SK-N-SH (cell line): ENCODE data around the gene ZBTB43. TPM values are rescaled to one million over a fixed set of nuclear protein-coding genes. Genes with fewer than 3 reads are reported as not detected.

Source experiments
- CTCF ChIA-PET: fragments of 300-600, 350-600 bp; formaldehyde crosslinking; extraction: SDS; loops from one replicate; lab custom pipeline; 2021; lab: Yijun Ruan, JAX
- POLR2A ChIA-PET: fragments of 350-600 bp; sonication (Branson Sonifier 250); formaldehyde crosslinking; extraction: SDS; loops from one replicate; lab custom pipeline; 2020; ENCODE audit warnings: antibody characterized with exemption, inconsistent platforms; lab: Yijun Ruan, JAX
- DNase-seq: peaks from one replicate; pipeline ENCODE4 v3.0.0; 2012
- H2AFZ ChIP-seq: fragments of 200-600 bp; sonication (generic); 2 replicates; pipeline ENCODE4 v1.8.1; 2016; ENCODE audit warnings: antibody characterized with exemption, mild to moderate bottlenecking, low read depth
- H3F3A ChIP-seq: fragments of 200-600 bp; sonication (generic); replicated peaks from 2 replicates; pipeline ENCODE3; 2016; ENCODE audit warnings: antibody characterized with exemption, mild to moderate bottlenecking; ENCODE audit not compliant: insufficient read depth
- H3K27ac ChIP-seq, 2 experiments: fragments of 200-500 bp in 1 of 2; fragments of 200-600 bp in 1 of 2; sonication (Bioruptor generic) in 1 of 2; sonication (generic), shearing (Covaris generic) in 1 of 2; 2 replicates each; pipeline versions ENCODE4 v1.5.1 to v1.6.1; 2014 to 2016; ENCODE audit warnings: low read depth in 2 of 2, inconsistent platforms in 1 of 2, low read length in 1 of 2, mild to moderate bottlenecking in 1 of 2, mixed read lengths in 1 of 2
- H3K27me3 ChIP-seq: fragments of 200-600 bp; sonication (generic), shearing (Covaris generic); 2 replicates; pipeline ENCODE4 v1.6.1; 2016; ENCODE audit warnings: mixed run types; ENCODE audit not compliant: insufficient read depth
- H3K36me3 ChIP-seq, 2 experiments: fragments of 200-500 bp in 1 of 2; fragments of 200-600 bp in 1 of 2; sonication (Bioruptor generic) in 1 of 2; sonication (generic) in 1 of 2; replicated peaks in 1 of 2; 2 replicates each; pipeline versions ENCODE3 to v1.5.1; 2014 to 2016; ENCODE audit warnings: low read length in 1 of 2, mild to moderate bottlenecking in 1 of 2; ENCODE audit not compliant: insufficient read depth in 2 of 2, control insufficient read depth in 1 of 2
- H3K4me1 ChIP-seq, 2 experiments: fragments of 200-500 bp in 1 of 2; fragments of 200-600 bp in 1 of 2; sonication (Bioruptor generic) in 1 of 2; sonication (generic), shearing (Covaris generic) in 1 of 2; 2 replicates each; pipeline versions ENCODE4 v1.5.1 to v1.6.1; 2014 to 2016; ENCODE audit warnings: low read depth in 1 of 2, low read length in 1 of 2, mixed run types in 1 of 2; ENCODE audit not compliant: insufficient read depth in 2 of 2, control insufficient read depth in 1 of 2
- H3K4me2 ChIP-seq: fragments of 200-600 bp; sonication (generic), shearing (Covaris generic); 2 replicates; pipeline ENCODE4 v1.6.1; 2017; ENCODE audit warnings: mixed run types
- H3K4me3 ChIP-seq, 2 experiments: fragments of 200-500 bp in 1 of 2; fragments of 200-600 bp in 1 of 2; sonication (Bioruptor generic) in 1 of 2; sonication (generic), shearing (Covaris generic) in 1 of 2; 2 replicates each; pipeline versions ENCODE4 v1.5.1 to v1.8.1; 2014 to 2016; ENCODE audit warnings: low read depth in 2 of 2, inconsistent platforms in 1 of 2, low read length in 1 of 2, mild to moderate bottlenecking in 1 of 2, mixed read lengths in 1 of 2, moderate library complexity in 1 of 2
- H3K79me2 ChIP-seq: fragments of 200-600 bp; sonication (generic); 2 replicates; pipeline ENCODE4 v1.8.1; 2017; ENCODE audit warnings: mild to moderate bottlenecking; ENCODE audit not compliant: insufficient read depth
- H3K9ac ChIP-seq: fragments of 200-600 bp; sonication (generic); 2 replicates; pipeline ENCODE4 v1.6.1; 2017; ENCODE audit warnings: mixed run types
- H3K9me2 ChIP-seq: fragments of 200-600 bp; sonication (generic); 2 replicates; pipeline ENCODE4 v1.6.1; 2017; ENCODE audit warnings: mixed run types
- H3K9me3 ChIP-seq: fragments of 200-600 bp; sonication (generic); 2 replicates; pipeline ENCODE4 v1.6.1; 2017; ENCODE audit warnings: mixed run types, mild to moderate bottlenecking, moderate library complexity
- H4K20me1 ChIP-seq: fragments of 200-600 bp; sonication (generic); 2 replicates; pipeline ENCODE4 v1.6.1; 2017; ENCODE audit warnings: mild to moderate bottlenecking, mixed run types; ENCODE audit not compliant: insufficient read depth
- CHD2 ChIP-seq: fragments of 150-350 bp; IDR thresholded peaks from 2 replicates; pipeline ENCODE4 v1.6.1; 2018; ENCODE audit warnings: low read length; ENCODE audit not compliant: partially characterized antibody
- ELF1 ChIP-seq: IDR thresholded peaks from 2 replicates; pipeline ENCODE4 v1.4.0; 2012
- EP300 ChIP-seq, 2 experiments: IDR thresholded peaks; 2 replicates each; pipeline versions ENCODE4 v1.4.0 to v1.6.1; 2012; ENCODE audit warnings: borderline replicate concordance in 1 of 2, low read depth in 1 of 2, low read length in 1 of 2
- FOXM1 ChIP-seq: IDR thresholded peaks from 2 replicates; pipeline ENCODE4 v1.4.0; 2012; ENCODE audit warnings: low read depth, mild to moderate bottlenecking
- GABPA ChIP-seq: IDR thresholded peaks from 2 replicates; pipeline ENCODE4 v1.4.0; 2012; ENCODE audit warnings: low read depth, mild to moderate bottlenecking
- GATA2 ChIP-seq: sonication (generic); formaldehyde crosslinking; IDR thresholded peaks from 2 replicates; pipeline ENCODE4 v1.5.0; 2020; ENCODE audit warnings: mild to moderate bottlenecking, missing genetic modification reagents
- MAX ChIP-seq: IDR thresholded peaks from 2 replicates; pipeline ENCODE4 v1.4.0; 2012; ENCODE audit warnings: low read depth
- MXI1 ChIP-seq: IDR thresholded peaks from 2 replicates; pipeline ENCODE4 v1.6.1; 2012; ENCODE audit warnings: mild to moderate bottlenecking, low read depth, low read length, improper control_type of control experiment
- NRF1 ChIP-seq: IDR thresholded peaks from 2 replicates; pipeline ENCODE4 v1.6.1; 2012; ENCODE audit warnings: low read depth, mild to moderate bottlenecking, low read length
- PBX3 ChIP-seq: IDR thresholded peaks from 2 replicates; pipeline ENCODE4; 2012
- POLR2AphosphoS5 ChIP-seq: IDR thresholded peaks from 2 replicates; pipeline ENCODE4 v1.6.1; 2012; ENCODE audit warnings: low read depth, low read length
- RAD21 ChIP-seq: IDR thresholded peaks from 2 replicates; pipeline ENCODE4 v1.6.1; 2012; ENCODE audit warnings: mild to moderate bottlenecking, low read length
- RFX5 ChIP-seq: IDR thresholded peaks from 2 replicates; pipeline ENCODE4 v1.6.1; 2012; ENCODE audit warnings: mild to moderate bottlenecking, improper control_type of control experiment, low read length
- RXRA ChIP-seq: IDR thresholded peaks from 2 replicates; pipeline ENCODE4 v1.4.0; 2012; ENCODE audit warnings: low read depth, mild to moderate bottlenecking, borderline replicate concordance
- SIN3A ChIP-seq: IDR thresholded peaks from 2 replicates; pipeline ENCODE4 v1.6.1; 2012; ENCODE audit warnings: low read depth, mild to moderate bottlenecking, low read length, moderate library complexity, borderline replicate concordance
- SMC3 ChIP-seq: IDR thresholded peaks from 2 replicates; pipeline ENCODE4 v1.6.1; 2012; ENCODE audit warnings: low read depth, low read length, improper control_type of control experiment
- USF2 ChIP-seq: fragments of 150-350 bp; IDR thresholded peaks from 2 replicates; pipeline ENCODE4 v1.6.1; 2017; ENCODE audit warnings: antibody characterized with exemption, low read length, low read depth, borderline replicate concordance
- YY1 ChIP-seq: IDR thresholded peaks from 2 replicates; pipeline ENCODE4 v1.4.0; 2012; ENCODE audit warnings: low read depth, mild to moderate bottlenecking
- WGBS: methylation state at CpG from one replicate; pipeline ENCODE4 v1.1.6; 2017; ENCODE audit warnings: low lambda C conversion rate; 5-methylcytosine and 5-hydroxymethylcytosine counted together
- polyA plus RNA-seq, 3 experiments: library from polyadenylated mRNA; depleted of rRNA; stranded (reverse); fragments of >200 nt; gene quantifications; 2 replicates each; pipeline ENCODE4 v1.2.3, GENCODE V29; 2012
- TF ChIP-seq, protein P1 (sequence below): IDR thresholded peaks from 2 replicates; pipeline ENCODE4 v1.6.1; 2012; ENCODE audit warnings: mild to moderate bottlenecking, low read depth, low read length, moderate library complexity
- TF ChIP-seq, protein P2 (sequence below): IDR thresholded peaks from 2 replicates; pipeline ENCODE4 v1.4.0; 2012; ENCODE audit warnings: low read depth, borderline replicate concordance

Gene ZBTB43, protein sequence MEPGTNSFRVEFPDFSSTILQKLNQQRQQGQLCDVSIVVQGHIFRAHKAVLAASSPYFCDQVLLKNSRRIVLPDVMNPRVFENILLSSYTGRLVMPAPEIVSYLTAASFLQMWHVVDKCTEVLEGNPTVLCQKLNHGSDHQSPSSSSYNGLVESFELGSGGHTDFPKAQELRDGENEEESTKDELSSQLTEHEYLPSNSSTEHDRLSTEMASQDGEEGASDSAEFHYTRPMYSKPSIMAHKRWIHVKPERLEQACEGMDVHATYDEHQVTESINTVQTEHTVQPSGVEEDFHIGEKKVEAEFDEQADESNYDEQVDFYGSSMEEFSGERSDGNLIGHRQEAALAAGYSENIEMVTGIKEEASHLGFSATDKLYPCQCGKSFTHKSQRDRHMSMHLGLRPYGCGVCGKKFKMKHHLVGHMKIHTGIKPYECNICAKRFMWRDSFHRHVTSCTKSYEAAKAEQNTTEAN
- polyA plus RNA-seq (2012; rRNA removed) = 3.5 and 4.6 TPM in 2 replicates
- 3.5 and 3.7 TPM in 2 replicates for polyA plus RNA-seq (2012; cell fraction: cytosol; rRNA removed)
- 4.4 and 8.0 TPM in 2 replicates for polyA plus RNA-seq (2012; cell fraction: nucleus; rRNA removed)

- Histone ChIP-seq H3K4me1 (peaks cover 15 to 16% of the 10 kb centered on the region in 2 experiments; a peak in 3 of 4 replicates), H3K9me3 (no peaks in the 10 kb centered on the region), H4K20me1 (peaks cover 30% of the 10 kb centered on the region), H3K9ac (peak within 1 kb of the TSS; percentile 83), H3K36me3 (peaks cover 8 to 23% of the 10 kb centered on the region in 2 experiments), H3K27ac (peak within 1 kb of the TSS; percentile 71 to 83; a peak in 3 of 4 replicates), H3K4me2 (peak within 1 kb of the TSS; percentile 100), H3F3A (no peaks in the 10 kb centered on the region), H2AFZ (peak within 1 kb of the TSS; percentile 99), H3K79me2 (peaks cover 49% of the 10 kb centered on the region), H3K9me2 (no peaks in the 10 kb centered on the region), H3K27me3 (no peaks in the 10 kb centered on the region), H3K4me3 (peak within 1 kb of the TSS; percentile 82 to 95)
- CTCF ChIA-PET = interaction anchor here (0.7 to 1.5 kb wide), 3 partner anchors 23 to 99 kb away, joined by 4 to 6 read pairs (median 4); no protein-coding TSS in a partner anchor
- POLR2A ChIA-PET = interaction anchor here (0.5 to 1.6 kb wide), 6 partner anchors 14 to 110 kb away, joined by 3 to 5 read pairs (median 4); partner anchors contain the start of genes RALGPS1 and ZBTB34
- 2% methylated on average over 38 of the region's 79 CpGs for WGBS
- DNase-seq = peak; percentile 98
- TF ChIP-seq RAD21 (no peak), GABPA (peak; percentile 98), YY1 (peak; percentile 30; the same call in 1 of the 2 replicates), PBX3 (no peak), CHD2 (peak; percentile 83), MXI1 (peak; percentile 67; the same call in 1 of the 2 replicates), EP300 (IDR thresholded peaks at IDR 0.05; ENCODE audit: borderline replicate concordance in 1 of 2, low read depth in 1 of 2, low read length in 1 of 2) (no peak), GATA2 (CRISPR knock-in tag) (no peak), SMC3 (no peak), ELF1 (peak; percentile 47; the same call in 1 of the 2 replicates), USF2 (no peak), MAX (peak; percentile 88; the same call in 1 of the 2 replicates), RFX5 (no peak), FOXM1 (no peak), POLR2AphosphoS5 (peak; percentile 96), RXRA (no peak), SIN3A (peak; percentile 52; the same call in 1 of the 2 replicates), NRF1 (peak; percentile 93)
- TF ChIP-seq, protein P1, sequence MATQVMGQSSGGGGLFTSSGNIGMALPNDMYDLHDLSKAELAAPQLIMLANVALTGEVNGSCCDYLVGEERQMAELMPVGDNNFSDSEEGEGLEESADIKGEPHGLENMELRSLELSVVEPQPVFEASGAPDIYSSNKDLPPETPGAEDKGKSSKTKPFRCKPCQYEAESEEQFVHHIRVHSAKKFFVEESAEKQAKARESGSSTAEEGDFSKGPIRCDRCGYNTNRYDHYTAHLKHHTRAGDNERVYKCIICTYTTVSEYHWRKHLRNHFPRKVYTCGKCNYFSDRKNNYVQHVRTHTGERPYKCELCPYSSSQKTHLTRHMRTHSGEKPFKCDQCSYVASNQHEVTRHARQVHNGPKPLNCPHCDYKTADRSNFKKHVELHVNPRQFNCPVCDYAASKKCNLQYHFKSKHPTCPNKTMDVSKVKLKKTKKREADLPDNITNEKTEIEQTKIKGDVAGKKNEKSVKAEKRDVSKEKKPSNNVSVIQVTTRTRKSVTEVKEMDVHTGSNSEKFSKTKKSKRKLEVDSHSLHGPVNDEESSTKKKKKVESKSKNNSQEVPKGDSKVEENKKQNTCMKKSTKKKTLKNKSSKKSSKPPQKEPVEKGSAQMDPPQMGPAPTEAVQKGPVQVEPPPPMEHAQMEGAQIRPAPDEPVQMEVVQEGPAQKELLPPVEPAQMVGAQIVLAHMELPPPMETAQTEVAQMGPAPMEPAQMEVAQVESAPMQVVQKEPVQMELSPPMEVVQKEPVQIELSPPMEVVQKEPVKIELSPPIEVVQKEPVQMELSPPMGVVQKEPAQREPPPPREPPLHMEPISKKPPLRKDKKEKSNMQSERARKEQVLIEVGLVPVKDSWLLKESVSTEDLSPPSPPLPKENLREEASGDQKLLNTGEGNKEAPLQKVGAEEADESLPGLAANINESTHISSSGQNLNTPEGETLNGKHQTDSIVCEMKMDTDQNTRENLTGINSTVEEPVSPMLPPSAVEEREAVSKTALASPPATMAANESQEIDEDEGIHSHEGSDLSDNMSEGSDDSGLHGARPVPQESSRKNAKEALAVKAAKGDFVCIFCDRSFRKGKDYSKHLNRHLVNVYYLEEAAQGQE = 0 out of 2 replicates have a peak, but pooled peaks have one; percentile 14
- TF ChIP-seq, protein P2, sequence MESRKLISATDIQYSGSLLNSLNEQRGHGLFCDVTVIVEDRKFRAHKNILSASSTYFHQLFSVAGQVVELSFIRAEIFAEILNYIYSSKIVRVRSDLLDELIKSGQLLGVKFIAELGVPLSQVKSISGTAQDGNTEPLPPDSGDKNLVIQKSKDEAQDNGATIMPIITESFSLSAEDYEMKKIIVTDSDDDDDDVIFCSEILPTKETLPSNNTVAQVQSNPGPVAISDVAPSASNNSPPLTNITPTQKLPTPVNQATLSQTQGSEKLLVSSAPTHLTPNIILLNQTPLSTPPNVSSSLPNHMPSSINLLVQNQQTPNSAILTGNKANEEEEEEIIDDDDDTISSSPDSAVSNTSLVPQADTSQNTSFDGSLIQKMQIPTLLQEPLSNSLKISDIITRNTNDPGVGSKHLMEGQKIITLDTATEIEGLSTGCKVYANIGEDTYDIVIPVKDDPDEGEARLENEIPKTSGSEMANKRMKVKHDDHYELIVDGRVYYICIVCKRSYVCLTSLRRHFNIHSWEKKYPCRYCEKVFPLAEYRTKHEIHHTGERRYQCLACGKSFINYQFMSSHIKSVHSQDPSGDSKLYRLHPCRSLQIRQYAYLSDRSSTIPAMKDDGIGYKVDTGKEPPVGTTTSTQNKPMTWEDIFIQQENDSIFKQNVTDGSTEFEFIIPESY = no peak
These were observed at the start of gene ZBTB43 for GRCh38 chr9:126804696-126805553. Gene ZBTB43 (plus strand): TSS chr9:126805040. CDS start chr9:126832510, 27,470 bp downstream.
